GM19099 (cell line): ENCODE results near the gene FCN3.

ENCODE experiments used
- POLR2A ChIP-seq: IDR thresholded peaks from 3 replicates; pipeline ENCODE4 v1.6.1; 2011; ENCODE audit warnings: low read depth; ENCODE audit not compliant: insufficient read length; ENCODE audit errors: extremely low read depth

FCN3 gene

GRCh38 chr1:27357281-27358037 is 17.2 kb downstream of the FCN3 start:
- TF ChIP-seq POLR2A, result no peak

DNA sequence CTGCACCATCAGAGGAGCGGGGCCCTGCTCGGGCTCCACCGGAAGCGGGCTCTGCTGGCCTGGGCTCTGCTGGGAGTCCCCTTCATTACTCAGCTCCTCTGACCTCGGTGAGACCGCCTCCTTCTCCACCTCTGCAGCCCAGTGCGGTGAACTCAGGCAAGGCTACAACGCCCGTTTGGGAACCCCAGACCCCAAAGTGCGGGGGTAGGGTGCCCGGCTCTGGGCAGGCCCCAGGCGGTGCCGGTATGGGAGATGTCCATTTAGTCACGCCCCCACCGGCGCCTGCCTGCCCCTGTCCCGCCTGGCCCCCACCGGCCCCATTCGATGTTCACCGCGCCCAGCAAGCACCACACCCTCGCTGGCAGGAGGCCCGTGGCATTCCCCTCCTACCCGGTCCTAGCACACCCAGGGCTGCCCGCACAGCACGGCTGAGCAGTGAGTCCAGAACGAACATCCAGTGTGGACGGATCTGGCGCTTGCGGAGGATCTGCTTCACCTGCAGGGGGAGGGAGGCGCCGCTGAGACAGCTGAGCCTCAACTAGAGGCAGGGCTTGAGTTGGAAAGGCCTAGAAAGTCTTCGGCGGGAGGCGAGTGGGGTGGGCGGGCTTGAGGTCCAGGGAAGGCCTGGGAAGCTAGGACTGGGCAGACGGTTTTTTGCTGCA is 17.9 kb downstream of the FCN3 start:
- TF ChIP-seq POLR2A, result no peak

DNA sequence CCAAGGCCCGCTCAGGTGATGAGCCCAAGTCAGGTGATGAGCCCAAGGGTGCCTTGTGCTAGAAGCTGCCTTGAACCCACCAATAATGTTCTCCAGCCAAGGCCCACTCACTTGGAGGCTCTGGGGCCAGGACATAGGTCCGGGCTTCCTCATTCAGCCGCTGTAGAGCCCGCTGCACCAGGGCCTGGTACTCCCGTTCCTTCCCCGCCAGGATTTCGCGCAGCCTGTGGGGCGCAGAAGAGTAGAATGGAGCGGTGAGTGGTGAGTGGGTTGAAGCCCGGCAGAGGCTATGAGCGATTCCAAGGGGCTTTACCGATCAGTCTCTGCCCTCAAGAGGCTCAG is 18.4 kb downstream of the FCN3 start:
- no peak for TF ChIP-seq POLR2A

DNA sequence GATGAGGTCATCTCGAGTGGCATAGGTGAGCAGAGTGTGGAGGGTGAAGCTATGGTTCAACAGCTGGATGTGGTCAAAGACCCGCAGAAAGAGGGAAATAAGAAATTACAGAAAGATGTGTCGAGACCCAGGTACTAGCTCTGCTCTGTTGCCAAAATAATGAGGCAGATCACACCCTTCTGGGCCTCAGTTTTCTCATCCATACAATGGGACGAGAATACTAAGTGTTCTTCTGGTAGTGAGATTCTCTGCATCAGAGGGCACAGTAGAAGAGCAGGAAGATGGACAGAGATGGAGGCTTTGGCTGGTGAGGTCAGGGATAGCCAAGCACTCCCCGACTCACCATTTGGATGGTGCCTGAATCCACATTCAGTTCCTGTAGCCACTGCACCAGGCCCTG is 18.9 kb downstream of the FCN3 start:
- TF ChIP-seq POLR2A, result no peak

GRCh38 chr1:27353629-27354028 is 21.0 kb downstream of the FCN3 start:
- TF ChIP-seq POLR2A, result no peak

GRCh38 chr1:27353166-27353565 is 21.5 kb downstream of the FCN3 start:
- TF ChIP-seq POLR2A, result no peak

DNA sequence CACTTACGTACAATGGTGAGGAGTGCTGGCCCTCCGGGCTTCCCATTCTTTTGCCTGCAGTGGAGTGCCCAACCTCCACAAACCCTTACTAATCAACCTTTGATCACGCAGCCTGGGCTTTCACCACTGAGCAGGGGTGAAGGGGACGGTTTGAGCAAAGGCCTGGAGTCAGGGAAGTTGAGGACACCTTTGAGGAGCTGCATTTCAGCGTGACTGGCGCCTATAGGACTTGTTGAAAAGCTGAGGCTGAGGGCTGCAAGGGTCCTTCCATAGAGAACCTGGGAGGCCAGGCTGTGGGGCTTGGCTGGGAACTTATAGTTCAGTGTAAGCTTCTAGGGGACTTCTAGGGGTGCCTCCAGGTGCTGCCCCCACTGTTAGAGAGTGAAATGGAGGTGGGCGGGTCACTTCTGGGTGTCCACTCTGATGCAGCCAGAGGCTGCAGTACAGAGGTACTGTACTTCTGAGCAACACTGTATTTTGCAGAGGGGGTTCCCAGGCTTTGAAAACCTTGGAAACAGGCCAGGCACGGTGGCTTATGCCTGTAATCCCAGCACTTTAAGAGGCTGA is 23.0 kb downstream of the FCN3 start:
- TF ChIP-seq POLR2A, result no peak

DNA sequence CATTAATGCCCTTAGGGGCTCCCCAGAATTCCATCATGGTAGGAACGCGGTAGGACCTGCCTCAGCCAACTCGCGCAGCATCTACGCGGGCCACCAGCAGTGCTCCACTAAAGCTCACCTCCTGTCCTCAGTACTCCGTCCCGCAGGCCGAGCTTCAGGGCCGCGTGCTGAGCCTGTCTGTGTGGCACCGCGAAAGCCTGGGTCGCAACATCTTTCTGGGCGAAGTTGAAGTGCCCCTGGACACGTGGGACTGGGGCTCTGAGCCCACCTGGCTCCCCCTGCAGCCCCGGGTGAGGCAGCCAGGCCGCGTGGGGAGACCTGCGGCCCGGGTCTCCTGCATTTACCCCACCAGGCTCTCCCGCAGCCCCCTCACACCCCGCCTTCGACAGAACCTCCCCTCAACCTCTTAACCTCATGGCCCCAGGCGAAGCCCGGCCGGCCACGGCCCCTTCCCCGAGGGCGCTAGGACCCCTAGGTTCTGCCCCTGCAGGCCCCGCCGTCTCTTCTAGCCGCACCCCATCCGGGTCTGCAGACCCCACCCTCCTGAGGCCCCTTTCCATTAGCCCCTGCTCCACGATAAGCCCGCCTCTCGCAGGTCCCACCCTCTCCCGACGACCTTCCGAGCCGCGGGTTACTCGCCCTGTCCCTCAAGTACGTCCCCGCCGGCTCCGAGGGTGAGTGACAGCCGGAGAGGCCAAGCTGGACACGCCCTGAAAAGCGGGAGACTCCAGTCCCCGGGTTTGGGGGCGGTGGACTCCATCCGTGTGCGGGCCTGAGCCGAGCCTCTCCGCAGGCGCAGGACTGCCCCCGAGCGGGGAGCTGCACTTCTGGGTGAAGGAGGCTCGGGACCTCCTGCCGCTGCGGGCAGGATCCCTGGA is 23.7 kb downstream of the FCN3 start:
- TF ChIP-seq POLR2A, result no peak

GRCh38 chr1:27349784-27350662 is 24.6 kb downstream of the FCN3 start:
- TF ChIP-seq POLR2A, result no peak

DNA sequence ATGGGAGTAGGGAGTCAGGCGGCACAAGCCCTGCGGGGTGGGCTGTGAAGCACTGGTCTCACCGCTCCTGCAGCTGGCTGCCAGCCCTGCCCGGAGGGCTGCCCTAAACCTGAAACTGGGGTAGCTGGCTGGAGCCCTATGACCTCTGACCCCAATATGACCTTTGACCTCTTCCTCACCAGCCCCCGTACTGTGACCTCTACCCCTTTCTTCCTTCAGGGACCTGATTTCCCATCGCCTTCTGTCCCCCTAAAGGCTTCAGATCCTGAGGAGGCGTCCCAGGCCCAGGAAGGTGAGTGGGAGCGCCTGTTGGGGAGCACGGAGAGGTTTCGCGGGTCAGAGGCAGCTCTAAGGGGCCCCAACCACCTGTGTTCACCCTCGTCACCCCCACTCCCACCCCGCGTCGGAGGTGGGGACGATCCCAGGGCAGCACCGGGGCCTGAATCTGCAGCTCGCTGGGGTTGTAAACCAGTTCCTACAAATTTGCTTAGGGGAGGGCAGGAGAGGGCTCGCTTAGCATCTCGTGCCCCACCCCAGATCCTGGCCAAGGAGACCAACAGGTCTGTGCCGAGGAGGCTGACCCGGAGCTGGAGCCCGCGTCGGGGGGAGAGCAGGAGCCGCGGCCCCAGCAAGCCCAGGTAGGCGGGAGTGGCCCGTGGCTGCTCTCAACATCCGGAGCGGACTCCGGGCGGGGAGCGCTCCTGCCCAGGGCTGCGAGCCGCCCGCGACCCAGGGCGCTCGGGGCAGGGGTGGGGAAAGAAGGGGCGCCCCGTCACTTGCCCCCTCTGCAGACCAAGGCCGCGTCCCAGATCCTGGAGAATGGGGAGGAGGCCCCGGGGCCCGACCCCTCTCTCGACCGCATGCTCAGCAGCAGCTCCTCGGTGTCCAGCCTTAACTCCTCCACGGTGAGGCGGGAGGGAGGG is 25.5 kb downstream of the FCN3 start:
- no peak for TF ChIP-seq POLR2A

DNA sequence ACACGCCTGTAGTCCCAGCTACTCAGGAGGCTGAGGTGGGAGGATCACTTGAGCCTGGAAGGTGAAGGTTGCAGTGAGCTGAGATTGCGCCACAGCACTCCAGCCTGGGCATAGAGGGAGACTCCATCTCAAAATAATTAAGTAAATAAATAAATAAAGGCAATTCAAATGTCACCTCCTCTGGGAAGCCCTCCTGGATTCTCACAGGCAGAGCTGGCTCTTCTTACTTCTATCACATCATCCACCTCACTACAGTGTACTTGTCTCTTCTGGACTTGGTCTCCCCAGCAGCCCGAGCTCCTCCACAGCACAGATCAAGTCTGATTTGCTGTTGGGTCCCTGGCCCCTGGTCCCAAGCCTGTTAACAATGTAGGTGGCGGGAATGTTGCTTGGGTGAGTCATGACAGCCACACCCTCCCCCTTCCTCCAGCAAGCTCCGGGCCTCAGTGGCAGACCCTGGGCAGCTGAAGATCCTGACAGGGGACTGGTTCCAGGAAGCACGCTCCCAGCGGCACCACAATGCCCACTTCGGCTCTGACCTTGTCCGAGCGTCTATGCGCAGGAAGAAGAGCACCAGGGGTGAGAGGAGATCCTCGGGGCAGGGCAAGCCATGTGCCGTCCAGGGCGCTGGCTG is 27.5 kb downstream of the FCN3 start:
- TF ChIP-seq POLR2A, result no peak

- TF ChIP-seq POLR2A, result no peak
These were observed 28.3 kb downstream of the FCN3 start for GRCh38 chr1:27346357-27346756.

GRCh38 chr1:27345272-27345671 is 29.4 kb downstream of the FCN3 start:
- TF ChIP-seq POLR2A, result no peak

DNA sequence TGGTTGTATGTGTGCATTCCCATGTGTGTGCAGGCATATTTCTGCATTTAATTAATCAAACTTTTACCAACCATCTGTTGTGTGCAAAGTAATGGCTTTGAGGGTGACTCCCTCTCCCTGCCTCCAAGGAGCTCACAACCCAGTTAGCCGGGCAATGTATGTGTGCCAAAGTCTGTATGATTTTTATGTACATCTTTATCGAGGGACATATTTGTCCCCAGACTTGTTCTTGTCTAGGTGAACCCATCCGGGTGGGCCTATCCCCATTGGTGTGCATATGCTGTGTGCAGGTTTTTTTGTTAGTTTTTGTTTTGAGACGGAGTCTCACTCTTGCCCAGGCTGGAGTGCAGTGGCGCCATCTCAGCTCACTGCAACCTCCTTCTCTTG is 31.0 kb downstream of the FCN3 start:
- TF ChIP-seq POLR2A, result no peak
